K562 (cell line): ENCODE results near the gene HEATR9. TPM values are rescaled to one million over a fixed set of nuclear protein-coding genes. Genes with fewer than 3 reads are reported as not detected.

Source experiments
- CBX8 ChIP-seq: fragments of 200-600 bp; sonication (generic); IDR thresholded peaks from 2 replicates; pipeline ENCODE4 v1.6.1; 2012; ENCODE audit warnings: borderline replicate concordance, mixed run types, low read depth, mild to moderate bottlenecking, moderate library complexity, mixed read lengths, low read length, control low read depth, inconsistent platforms; ENCODE audit not compliant: poor library complexity, severe bottlenecking; ENCODE audit errors: extremely low read depth
- MEF2A ChIP-seq: IDR thresholded peaks from 2 replicates; pipeline ENCODE4 v1.6.1; 2011; ENCODE audit warnings: low read depth, mild to moderate bottlenecking, low read length, moderate library complexity; ENCODE audit not compliant: control insufficient read depth
- NFXL1 ChIP-seq: fragments of 450-650 bp; formaldehyde crosslinking; IDR thresholded peaks from 2 replicates; pipeline ENCODE4 v1.4.0; 2021; ENCODE audit warnings: mild to moderate bottlenecking
- PML ChIP-seq: IDR thresholded peaks from 2 replicates; pipeline ENCODE4 v1.6.1; 2012; ENCODE audit warnings: low read length, inconsistent platforms
- PTBP1 ChIP-seq: fragments of 200-400 bp; formaldehyde crosslinking; IDR thresholded peaks from 2 replicates; pipeline ENCODE4 v1.6.1; 2017; ENCODE audit warnings: low read depth, low read length
- PTTG1 ChIP-seq: fragments of 450-650 bp; IDR thresholded peaks from 2 replicates; pipeline ENCODE4 v1.6.1; 2016; ENCODE audit warnings: low read depth, mild to moderate bottlenecking, missing genetic modification characterization, missing compliant biosample characterization
- RBM14 ChIP-seq: fragments of 200-400 bp; formaldehyde crosslinking; IDR thresholded peaks from 2 replicates; pipeline ENCODE4 v1.6.1; 2018; ENCODE audit warnings: low read depth, mild to moderate bottlenecking, low read length, moderate library complexity, borderline replicate concordance; ENCODE audit not compliant: insufficient read depth
- TCF7L2 ChIP-seq: fragments of 150-350 bp; IDR thresholded peaks from 2 replicates; pipeline ENCODE4 v1.6.1; 2016; ENCODE audit warnings: low read depth, mild to moderate bottlenecking, low read length, moderate library complexity
- ZBTB1 ChIP-seq: sonication (generic); formaldehyde crosslinking; IDR thresholded peaks from 2 replicates; pipeline ENCODE4 v1.8.1; 2023; ENCODE audit warnings: missing genetic modification reagents, low read depth, mild to moderate bottlenecking, borderline replicate concordance
- ZNF431 ChIP-seq: sonication (generic); formaldehyde crosslinking; IDR thresholded peaks from 2 replicates; pipeline ENCODE4 v1.8.0; 2022; ENCODE audit warnings: mild to moderate bottlenecking, missing genetic modification reagents
- ZZZ3 ChIP-seq: fragments of 450-650 bp; IDR thresholded peaks from 2 replicates; pipeline ENCODE4 v1.6.1; 2016; ENCODE audit warnings: antibody characterized with exemption, mild to moderate bottlenecking, moderate library complexity
- polyA plus RNA-seq, 8 experiments: library from polyadenylated mRNA; depleted of rRNA in 4 of 8; stranded (reverse) in 5 of 8; unstranded in 3 of 8; fragments of >200 nt; fragmentation: Nextera tagmentation in 2 of 8; fragmentation: Illumina TruSeq in 1 of 8; extraction: Ambion mirVana in 2 of 8; extraction: Trizol in 1 of 8; gene quantifications; 2 replicates each; pipeline versions ENCODE4 v1.2.1 to v1.2.3, GENCODE V29; 2011 to 2014; ENCODE audit warnings: inconsistent platforms in 1 of 8, missing spikeins in 1 of 8
- total RNA-seq, 7 experiments: library from RNA; depleted of rRNA in 6 of 7; stranded (reverse); fragments of >200 nt in 6 of 7; fragmentation: Illumina TruSeq in 2 of 7; extraction: Trizol in 2 of 7; gene quantifications; 2 replicates each; pipeline versions ENCODE4 v1.2.1 to v1.2.3, GENCODE V29; 2011 to 2021; ENCODE audit warnings: low replicate concordance in 1 of 7
- TF ChIP-seq, protein P1 (sequence below), 2 experiments: IDR thresholded peaks; 2 replicates each; pipeline ENCODE4 v1.6.1; 2012; ENCODE audit warnings: improper control_type of control experiment in 2 of 2, low read depth in 2 of 2, low read length in 2 of 2, borderline replicate concordance in 1 of 2
- TF ChIP-seq, protein P2 (sequence below): fragments of 450-650 bp; formaldehyde crosslinking; IDR thresholded peaks from 2 replicates; pipeline ENCODE4 v1.4.0; 2020; ENCODE audit warnings: mild to moderate bottlenecking, moderate library complexity
- TF ChIP-seq, protein P3 (sequence below): fragments of 450-650 bp; IDR thresholded peaks from 2 replicates; pipeline ENCODE4 v1.6.1; 2018; ENCODE audit not compliant: partially characterized antibody
- TF ChIP-seq, protein P4 (sequence below): fragments of 150-350 bp; conservative IDR thresholded peaks from 2 replicates; pipeline ENCODE4 v1.6.1; 2014; ENCODE audit warnings: low read length

The HEATR9 gene
- total and polyA plus RNA-seq, 9 of the 15 experiments (the other 6 are each of a cell fraction or from before 2014, with no cell fraction given): not detected

DNA sequence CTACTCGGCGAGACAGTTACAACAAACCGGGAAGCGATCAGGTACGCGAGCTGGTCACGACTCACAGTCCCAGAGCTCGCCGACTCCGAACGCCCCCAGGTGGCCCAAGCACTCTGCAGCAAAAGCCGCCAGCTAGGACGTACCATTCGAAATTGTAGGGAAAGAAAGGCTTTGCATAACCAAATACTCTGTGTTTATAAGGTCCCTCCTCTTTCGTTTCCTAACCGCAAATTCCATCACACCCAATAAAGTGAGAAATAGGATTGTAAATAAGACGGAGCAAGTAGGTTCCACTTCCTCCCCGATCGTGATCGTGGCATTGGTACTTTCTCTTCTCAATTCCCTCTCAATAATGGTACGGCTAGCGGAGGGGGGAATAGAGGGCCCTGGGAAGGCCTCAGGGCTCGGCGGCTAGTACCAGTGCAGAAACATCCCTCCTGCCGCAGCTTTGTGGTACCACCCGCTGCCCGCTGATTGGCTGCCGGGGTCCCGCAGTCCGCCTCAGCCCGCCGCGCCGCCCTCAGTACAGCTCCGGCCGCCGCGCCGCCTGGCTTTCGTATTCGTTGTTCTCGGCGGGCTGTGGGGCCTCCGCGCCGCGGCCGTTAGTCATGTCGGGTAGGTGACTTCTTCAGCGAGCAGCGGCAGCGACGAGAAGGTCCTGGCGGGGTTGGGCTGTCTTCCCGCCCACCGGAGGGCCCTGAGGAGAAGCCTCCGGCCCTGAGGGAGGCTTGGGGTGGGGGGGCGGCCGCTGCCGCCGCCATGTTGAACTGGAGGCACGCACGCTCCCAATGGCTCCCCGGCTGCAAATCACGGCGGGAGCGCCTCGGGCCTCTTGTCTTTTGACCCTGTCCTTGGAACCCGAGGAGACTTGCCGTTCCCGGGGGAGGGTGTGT, 59.5 kb downstream of the HEATR9 start, which contains the start of gene TAF15 (continued):
- TF ChIP-seq PTTG1 (tag): no peak
- TF ChIP-seq TCF7L2: peak; percentile 99
- TF ChIP-seq, protein P1, sequence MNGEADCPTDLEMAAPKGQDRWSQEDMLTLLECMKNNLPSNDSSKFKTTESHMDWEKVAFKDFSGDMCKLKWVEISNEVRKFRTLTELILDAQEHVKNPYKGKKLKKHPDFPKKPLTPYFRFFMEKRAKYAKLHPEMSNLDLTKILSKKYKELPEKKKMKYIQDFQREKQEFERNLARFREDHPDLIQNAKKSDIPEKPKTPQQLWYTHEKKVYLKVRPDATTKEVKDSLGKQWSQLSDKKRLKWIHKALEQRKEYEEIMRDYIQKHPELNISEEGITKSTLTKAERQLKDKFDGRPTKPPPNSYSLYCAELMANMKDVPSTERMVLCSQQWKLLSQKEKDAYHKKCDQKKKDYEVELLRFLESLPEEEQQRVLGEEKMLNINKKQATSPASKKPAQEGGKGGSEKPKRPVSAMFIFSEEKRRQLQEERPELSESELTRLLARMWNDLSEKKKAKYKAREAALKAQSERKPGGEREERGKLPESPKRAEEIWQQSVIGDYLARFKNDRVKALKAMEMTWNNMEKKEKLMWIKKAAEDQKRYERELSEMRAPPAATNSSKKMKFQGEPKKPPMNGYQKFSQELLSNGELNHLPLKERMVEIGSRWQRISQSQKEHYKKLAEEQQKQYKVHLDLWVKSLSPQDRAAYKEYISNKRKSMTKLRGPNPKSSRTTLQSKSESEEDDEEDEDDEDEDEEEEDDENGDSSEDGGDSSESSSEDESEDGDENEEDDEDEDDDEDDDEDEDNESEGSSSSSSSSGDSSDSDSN (IDR thresholded peaks at IDR 0.05; ENCODE audit: borderline replicate concordance in 1 of 2, low read depth in 2 of 2, low read length in 2 of 2): peak in 1 of 2 experiments; percentile 28; a peak in 1 of 4 replicates
- TF ChIP-seq, protein P2, sequence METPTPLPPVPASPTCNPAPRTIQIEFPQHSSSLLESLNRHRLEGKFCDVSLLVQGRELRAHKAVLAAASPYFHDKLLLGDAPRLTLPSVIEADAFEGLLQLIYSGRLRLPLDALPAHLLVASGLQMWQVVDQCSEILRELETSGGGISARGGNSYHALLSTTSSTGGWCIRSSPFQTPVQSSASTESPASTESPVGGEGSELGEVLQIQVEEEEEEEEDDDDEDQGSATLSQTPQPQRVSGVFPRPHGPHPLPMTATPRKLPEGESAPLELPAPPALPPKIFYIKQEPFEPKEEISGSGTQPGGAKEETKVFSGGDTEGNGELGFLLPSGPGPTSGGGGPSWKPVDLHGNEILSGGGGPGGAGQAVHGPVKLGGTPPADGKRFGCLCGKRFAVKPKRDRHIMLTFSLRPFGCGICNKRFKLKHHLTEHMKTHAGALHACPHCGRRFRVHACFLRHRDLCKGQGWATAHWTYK: peak; percentile 71; the same call in 1 of the 2 replicates
- 0 out of 2 replicates have a peak, but pooled peaks have one; percentile 13 for TF ChIP-seq ZBTB1 (CRISPR knock-in tag)
- TF ChIP-seq PML: peak; percentile 94
- no peak for TF ChIP-seq ZZZ3
- no peak for TF ChIP-seq ZNF431 (CRISPR knock-in tag)
- TF ChIP-seq PTBP1: 0 out of 2 replicates have a peak, but pooled peaks have one; percentile 52
- no peak for TF ChIP-seq RBM14
- TF ChIP-seq MEF2A: no peak
- TF ChIP-seq CBX8: no peak
- TF ChIP-seq, protein P3, sequence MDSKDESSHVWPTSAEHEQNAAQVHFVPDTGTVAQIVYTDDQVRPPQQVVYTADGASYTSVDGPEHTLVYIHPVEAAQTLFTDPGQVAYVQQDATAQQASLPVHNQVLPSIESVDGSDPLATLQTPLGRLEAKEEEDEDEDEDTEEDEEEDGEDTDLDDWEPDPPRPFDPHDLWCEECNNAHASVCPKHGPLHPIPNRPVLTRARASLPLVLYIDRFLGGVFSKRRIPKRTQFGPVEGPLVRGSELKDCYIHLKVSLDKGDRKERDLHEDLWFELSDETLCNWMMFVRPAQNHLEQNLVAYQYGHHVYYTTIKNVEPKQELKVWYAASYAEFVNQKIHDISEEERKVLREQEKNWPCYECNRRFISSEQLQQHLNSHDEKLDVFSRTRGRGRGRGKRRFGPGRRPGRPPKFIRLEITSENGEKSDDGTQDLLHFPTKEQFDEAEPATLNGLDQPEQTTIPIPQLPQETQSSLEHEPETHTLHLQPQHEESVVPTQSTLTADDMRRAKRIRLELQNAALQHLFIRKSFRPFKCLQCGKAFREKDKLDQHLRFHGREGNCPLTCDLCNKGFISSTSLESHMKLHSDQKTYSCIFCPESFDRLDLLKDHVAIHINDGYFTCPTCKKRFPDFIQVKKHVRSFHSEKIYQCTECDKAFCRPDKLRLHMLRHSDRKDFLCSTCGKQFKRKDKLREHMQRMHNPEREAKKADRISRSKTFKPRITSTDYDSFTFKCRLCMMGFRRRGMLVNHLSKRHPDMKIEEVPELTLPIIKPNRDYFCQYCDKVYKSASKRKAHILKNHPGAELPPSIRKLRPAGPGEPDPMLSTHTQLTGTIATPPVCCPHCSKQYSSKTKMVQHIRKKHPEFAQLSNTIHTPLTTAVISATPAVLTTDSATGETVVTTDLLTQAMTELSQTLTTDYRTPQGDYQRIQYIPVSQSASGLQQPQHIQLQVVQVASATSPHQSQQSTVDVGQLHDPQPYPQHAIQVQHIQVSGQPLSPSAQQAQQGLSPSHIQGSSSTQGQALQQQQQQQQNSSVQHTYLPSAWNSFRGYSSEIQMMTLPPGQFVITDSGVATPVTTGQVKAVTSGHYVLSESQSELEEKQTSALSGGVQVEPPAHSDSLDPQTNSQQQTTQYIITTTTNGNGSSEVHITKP: peak; percentile 100
- TF ChIP-seq, protein P4, sequence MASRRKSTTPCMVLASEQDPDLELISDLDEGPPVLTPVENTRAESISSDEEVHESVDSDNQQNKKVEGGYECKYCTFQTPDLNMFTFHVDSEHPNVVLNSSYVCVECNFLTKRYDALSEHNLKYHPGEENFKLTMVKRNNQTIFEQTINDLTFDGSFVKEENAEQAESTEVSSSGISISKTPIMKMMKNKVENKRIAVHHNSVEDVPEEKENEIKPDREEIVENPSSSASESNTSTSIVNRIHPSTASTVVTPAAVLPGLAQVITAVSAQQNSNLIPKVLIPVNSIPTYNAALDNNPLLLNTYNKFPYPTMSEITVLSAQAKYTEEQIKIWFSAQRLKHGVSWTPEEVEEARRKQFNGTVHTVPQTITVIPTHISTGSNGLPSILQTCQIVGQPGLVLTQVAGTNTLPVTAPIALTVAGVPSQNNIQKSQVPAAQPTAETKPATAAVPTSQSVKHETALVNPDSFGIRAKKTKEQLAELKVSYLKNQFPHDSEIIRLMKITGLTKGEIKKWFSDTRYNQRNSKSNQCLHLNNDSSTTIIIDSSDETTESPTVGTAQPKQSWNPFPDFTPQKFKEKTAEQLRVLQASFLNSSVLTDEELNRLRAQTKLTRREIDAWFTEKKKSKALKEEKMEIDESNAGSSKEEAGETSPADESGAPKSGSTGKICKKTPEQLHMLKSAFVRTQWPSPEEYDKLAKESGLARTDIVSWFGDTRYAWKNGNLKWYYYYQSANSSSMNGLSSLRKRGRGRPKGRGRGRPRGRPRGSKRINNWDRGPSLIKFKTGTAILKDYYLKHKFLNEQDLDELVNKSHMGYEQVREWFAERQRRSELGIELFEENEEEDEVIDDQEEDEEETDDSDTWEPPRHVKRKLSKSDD: no peak
- no peak for TF ChIP-seq NFXL1 (CRISPR knock-in tag)
